Stimulated activated CD4-positive, alpha-beta T cell treated with anti-CD3 and anti-CD28 coated beads, Interleukin-4, amount 100 ng/mL, for 1 hour (primary cell): ENCODE measurements around the gene TM9SF4.
"Not testable (repeated sequence)": the region's sequence is repeated elsewhere in the genome, so short reads cannot be mapped to it uniquely, and the experiment has no call there.

Experiments
- DNase-seq: peaks from one replicate; pipeline ENCODE4 v3.0.0-alpha.2; 2020

Gene TM9SF4

DNA sequence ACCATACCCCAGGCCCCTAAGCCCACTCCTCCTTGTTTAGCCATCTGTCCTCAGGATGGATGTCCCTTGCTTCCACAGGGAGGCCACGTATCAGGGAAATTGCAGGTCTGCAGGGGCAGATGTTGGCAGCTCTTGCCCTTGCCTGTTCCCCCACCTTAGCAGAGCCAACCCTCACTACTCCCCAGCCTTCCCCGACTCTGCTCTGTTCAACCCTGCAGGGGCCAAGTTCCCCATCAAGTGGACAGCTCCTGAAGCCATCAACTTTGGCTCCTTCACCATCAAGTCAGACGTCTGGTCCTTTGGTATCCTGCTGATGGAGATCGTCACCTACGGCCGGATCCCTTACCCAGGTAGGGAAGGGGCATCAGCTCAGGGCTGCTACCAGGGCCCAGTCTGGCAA, 10.7 kb upstream of the TM9SF4 start:
- no peak for DNase-seq

DNA sequence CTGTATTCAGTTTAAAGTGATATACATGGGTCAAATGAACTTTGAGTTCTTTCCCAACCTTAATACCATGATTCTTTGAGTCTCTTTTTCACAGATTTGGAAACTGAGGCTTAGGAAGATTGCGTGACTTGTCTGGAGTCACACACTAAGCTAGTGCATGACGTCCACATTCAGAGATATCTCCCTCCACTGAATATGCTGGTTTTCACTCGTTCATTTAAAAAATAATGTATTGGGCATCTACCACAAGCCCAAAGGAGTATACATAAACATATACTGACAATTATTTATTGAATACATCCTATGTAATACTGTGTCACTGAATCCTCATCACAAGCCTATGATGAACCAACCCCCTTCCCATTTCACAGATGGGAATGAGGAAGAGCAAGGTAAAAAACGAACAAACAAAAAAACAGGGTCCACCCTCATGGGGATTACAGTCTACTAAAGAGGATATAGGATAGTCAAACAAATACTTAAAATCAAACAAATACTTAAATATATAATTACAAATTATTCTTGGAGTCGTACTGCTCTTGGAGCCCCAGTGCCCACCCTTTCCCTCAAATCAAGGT, 611 bp upstream of the TM9SF4 start:
- DNase-seq: no peak

DNA sequence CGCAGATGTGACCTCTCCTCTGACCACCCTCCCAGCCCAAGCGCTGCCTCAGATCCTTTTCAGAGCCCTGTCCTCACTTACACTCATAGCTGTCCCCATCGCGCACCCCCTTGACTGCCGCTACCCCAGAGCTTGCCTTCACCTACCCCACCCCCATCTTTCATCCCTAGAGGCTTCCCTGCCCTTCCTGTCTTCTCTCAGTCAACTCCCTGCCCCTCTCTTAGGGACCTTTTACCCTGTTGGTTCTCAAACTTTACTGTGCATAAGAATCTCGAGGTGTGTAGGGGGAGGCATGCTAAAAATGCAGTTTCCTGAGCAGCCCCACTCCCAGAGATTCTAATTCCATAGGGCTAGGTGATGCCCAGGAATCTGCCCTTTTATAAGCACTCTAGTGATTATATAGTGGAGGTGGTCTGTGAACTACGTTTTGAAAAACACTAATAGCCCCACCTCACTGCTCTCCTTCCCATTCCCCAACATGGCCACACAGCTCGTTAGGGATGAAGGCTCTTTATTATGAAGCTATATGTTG, 725 bp downstream of the TM9SF4 start:
- DNase-seq: no peak

DNA sequence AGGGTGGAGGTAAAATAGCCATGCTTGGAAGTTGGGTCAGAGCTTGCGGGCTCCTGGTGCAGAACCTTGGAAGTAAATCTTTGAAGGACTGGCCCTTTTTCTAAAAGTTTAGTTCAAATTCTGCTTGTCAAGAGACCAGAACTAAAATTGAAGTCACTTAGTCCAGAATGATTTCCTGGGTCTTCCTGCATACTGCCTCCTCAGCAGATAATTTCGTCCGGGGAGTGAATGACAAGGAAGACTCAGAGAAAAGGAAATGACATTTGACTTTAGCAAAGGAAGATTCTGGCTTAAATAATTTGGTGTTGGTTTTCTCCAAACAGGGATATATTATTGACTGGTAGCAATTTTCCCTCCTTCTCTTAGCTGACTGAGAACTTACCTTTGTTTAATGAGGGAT, 1.2 kb downstream of the TM9SF4 start:
- no peak for DNase-seq

DNA sequence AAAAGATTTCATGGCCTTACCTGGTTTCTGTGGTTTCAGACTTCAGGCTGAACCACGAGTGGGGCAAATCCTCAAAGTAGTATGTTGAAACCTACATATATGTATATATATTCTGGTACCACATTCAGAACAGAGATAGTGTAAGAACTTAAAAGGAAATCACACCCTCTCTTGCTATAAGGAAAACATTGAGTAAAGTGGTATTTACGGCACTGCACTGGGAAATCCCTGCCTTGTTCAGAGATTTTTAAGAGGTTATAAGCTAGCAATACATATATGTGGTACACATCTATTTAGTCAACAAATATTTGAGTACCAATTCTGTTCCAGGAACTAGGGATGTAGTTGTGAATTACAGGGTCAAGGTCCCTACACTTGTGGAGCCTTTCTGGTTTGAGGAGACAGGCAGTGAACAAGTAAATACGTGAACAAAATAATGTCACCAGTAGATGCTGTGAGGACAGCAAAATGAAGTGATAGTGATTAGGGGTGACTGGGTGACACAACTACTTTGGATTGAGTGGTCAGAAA, 1.7 kb downstream of the TM9SF4 start:
- no peak for DNase-seq

DNA sequence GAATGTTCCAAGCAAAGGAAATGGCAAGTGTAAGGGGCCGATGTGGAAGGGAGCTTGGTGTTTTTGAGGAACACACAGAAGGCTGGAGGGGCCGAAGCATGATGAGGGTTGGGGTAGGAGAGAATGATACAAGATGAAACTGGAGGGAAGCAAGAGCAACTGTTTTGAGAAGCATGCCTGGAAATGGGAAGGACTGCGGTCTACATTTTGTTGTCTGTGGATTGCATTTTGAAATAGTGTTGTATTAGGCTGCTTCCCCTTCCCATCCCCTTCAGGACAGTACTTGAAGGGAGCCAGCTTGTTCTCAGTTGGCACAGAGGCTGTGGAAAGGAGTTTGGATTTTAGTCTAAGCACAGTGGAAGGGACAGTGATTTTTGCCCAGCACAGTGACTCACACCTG, 2.2 kb downstream of the TM9SF4 start:
- DNase-seq: no peak

DNA sequence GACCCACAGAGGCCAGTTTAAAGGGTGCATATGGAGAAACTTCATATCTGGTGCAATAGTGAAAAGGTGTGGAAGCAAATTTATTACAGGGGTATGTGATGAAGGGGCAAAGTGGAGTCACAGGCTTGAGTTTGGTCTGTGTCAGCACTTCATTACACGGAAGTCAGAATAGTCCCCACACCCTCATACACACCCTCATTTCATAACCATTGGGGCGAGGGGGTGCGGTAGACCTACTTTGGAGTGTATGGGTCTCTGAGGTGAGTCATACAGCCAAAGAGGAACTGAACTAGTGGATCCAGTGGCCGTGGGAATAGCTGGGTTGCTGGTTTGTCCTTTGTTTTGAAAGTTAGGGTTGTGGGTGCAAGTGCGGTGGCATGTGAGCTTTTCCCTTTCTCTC, 3.3 kb downstream of the TM9SF4 start:
- DNase-seq: no peak

DNA sequence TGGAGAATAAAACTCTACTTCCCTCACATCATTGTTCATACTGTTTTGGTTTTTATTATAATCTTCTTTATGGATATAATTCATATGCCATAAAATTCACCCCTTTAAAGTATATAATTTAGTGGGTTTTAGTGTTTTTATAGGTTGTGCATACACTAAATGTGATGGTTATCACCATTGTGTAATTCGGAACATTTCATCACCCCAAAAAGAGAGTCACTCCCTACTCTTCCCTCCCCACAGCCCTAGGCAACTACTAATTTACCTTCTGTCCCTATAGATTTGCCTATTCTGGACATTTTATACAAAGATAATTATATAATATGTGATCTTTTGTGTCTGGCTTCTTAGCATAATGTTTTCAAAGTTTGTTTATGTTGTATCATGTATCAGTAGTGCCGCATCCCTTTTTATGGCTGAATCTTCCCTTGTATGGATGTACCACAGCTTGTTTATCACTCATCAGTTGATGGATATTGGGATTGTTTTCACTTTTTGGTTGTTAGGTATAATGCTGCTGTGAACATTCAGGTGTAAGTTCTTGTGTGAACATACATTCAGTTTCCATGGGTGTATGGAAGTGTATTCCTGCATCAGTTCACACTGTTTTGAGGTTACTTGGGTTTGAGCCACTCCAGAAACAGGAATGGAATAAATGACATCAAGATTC, 4.2 kb downstream of the TM9SF4 start:
- no peak for DNase-seq

DNA sequence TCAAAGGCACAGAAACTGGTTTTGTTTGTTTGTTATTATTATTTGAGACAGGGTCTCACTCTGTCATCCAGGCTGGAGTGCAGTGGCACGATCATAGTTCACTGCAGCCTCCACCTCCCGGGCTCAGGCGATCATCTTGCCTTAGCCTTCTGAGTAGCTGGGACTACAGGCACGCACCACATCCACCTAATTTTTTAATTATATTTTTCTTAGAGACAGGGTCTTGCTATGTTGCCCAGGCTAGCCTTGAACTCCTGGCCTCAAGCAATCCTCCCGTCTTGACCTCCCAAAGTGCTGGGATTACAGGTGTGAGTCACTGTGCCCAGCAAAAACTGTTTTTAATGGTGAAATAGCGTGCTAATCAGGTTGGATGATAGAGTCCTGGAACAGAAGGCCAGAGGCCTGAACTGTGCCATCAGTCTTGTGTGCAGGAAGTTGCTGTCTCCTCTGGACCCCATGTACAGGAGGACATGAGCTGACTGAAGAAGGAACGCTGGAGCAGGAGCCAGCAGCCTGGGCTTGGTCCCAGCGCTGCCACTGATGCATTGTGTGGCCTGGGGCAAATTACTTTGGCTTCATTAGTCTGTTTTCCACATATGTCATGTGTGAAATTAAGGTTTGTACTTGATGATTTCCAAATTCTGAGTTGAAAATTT, 4.9 kb downstream of the TM9SF4 start:
- DNase-seq: no peak

DNA sequence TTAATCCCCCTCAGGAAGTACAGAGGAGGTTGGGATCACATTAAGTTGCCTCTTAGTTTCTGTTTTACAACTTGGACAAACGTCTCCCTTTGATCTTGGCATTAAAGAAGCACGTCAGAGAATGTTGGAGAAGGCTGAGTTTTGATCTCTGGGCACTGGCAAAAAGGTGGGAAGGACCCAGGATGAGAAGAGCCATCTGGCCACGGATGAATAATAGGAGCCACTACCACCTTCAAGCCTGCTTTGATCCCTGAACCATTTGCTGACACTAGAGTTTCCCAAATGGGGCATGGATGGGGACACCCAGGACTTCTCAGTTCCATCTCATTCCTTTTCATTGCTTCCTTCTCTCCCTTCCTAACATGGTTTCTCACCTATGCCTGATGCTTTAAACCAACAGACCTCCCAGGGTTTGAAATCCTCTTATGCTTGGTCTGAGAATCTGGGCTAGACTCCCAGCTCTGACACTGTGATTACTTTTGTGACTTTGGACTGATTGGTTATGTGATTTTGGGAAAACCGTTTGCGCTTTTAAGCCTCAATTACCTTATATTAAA, 5.8 kb downstream of the TM9SF4 start:
- no peak for DNase-seq

DNA sequence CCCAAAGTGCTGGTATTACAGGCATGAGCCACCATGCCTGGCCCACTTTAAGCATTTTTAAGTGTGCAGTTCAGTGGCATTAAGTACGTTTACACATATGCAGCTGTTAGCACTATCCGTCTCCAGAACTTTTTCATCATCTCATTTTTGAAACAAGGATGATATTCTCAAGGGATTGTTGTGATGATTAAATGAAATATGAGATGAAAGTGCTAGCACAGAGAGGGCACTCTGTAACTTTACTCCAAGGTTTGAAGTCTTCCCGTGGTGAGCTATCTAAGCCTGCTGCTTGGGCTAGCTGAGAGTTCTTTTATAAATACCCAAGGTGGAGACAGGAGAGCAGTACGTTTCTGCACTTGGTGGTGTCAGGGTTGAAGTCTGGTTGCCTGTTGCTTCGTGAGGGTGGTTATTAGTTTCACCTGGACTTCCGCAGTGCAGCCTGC, 6.6 kb downstream of the TM9SF4 start:
- DNase-seq: no peak

DNA sequence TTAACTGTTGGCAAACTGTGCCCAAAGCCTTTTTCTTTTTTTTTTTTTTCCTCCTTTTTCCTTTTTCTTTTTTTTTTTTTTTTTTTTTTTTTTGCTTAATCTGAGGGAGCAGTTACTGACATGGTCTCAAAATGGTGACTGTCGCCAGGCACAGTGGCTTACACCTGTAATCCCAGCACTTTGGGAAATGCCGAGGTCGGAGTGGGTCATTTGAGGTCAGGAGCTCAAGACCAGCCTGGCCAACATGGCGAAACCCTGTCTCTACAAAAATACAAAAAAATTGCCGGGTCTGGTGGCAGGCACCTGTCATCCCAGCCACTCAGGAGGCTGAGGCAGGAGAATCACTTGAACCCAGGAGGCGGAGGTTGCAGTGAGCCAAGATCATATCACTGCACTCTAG, 7.3 kb downstream of the TM9SF4 start:
- not testable (repeated sequence) for DNase-seq

DNA sequence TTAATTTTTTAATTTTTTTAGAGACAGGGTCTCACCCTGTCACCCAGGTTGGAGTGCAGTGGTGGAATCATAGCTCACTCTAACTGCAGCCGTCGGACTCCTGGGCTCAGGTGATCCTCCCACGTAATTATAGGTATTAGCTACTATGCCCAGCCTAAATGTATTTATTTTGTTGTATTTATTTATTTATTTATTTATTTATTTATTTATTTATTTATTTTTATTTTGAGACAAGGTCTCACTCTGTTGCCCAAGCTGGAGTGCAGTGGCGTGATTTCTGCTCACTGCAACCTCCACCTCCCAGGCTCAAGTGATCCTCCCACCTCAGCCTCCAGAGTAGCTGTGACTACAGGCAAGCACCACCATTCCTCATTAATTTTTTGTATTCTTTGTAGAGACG, 8.9 kb downstream of the TM9SF4 start:
- not testable (repeated sequence) for DNase-seq

DNA sequence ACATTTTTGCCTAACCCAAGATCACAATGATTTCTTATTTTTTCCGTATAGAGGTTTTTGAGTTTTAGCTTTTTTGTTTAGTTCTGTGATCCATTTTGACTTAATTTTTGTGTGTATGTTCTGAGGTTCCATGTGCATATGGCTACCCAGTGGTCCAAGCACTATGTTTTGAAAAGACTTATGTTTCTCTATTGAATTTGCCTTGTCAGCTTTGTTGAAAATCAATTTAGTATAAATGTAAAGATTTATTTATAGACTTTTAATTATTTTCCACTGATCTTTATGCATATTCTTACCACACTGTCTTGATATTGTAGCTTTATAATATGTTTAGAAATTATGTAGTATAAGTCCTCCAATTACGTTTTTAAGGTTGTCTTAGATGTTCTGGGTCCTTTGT, 10.2 kb downstream of the TM9SF4 start:
- no peak for DNase-seq

DNA sequence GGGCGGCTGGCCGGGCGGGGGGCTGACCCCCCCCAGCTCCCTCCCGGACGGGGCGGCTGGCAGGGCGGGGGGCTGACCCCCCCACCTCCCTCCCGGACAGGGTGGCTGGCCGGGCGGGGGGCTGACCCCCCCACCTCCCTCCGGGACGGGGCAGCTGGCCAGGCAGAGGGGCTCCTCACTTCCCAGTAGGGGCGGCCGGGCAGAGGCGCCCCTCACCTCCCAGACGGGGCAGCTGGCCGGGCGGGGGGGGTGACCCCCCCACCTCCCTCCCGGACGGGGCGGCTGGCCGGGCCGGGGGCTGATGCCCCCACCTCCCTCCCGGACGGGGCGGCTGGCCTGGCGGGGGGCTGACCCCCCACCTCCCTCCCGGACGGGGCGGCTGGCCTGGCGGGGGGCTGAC, 12.4 kb downstream of the TM9SF4 start:
- DNase-seq: not testable (repeated sequence)

DNA sequence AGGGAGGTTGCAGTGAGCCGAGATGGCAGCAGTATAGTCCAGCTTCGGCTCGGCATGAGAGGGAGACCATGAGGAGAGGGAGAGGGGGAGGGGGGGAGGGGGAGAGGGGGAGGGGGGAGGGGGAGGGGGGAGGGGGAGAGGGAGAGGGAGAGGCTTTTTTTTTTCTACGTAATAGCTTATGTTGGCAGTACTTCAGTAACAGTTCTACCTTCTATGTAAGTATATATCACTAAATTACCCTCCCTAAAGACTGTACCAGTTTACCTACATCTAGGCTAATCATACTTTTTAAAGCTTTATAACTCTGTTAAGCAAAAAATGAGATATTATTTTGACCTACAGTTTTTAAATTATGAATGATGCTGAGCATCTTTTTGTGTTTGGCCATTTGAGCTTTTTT, 13.6 kb downstream of the TM9SF4 start:
- no peak for DNase-seq

DNA sequence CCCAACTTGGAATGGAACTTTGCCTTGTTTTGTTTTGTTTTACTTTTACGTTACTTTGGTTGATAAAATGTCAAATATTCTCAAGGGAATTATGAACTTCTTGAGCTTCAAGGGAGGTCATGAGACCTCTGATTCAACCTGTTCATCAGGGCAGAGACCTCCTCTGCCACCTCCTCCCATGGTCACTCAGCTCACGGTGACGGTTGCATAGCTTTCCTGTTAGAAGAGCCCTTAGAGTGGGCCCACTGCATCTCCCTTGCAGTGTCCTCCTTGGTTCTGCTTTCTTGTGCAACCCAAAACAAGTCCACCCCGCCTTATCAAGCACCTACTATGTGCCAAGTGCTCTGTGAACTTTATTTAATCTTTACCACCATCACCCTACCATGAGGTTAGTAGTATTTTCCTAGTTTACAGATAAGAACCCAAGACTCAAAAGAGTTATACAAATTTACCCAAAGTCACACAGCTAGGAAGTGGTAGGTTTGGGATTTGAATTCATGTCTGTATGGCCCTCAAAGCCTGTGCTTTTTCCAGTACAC, 15.5 kb downstream of the TM9SF4 start:
- no peak for DNase-seq

DNA sequence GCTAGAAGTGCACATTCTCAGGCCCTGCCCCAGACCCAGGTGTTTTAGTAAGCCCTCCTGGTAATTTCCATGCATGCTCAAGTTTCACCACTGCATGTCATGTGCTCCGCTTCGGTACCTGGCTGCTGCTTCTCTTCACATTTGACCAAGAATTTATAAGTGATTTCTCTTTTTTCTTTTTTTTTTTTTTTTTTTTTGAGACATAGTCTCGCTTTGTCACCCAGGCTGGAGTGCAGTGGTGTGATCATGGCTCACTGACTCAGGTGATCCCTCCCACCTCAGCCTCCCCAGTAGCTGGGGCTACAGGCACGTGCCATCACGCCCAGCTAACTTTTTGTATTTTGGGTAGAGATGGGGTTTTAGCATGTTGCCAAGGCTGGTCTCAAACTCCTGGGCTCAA, 16.0 kb downstream of the TM9SF4 start:
- no peak for DNase-seq

DNA sequence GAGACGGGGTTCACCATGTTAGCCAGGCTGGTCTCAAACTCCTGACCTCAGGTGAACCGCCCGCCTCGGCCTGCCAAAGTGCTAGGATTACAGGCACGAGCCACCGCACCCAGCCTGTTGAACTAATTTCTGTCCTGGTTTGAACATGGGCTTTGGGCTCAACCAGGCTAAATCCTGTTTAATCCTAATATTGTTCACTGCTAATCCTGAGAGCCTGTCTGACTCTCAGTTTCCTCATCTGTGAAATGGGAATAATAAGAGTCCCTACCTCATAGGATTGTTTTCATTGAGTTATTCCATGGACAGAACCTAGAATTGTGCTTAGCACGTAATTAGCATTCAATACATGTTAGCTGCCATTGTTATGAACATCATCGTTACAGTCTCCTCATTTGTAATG, 17.4 kb downstream of the TM9SF4 start:
- no peak for DNase-seq

DNA sequence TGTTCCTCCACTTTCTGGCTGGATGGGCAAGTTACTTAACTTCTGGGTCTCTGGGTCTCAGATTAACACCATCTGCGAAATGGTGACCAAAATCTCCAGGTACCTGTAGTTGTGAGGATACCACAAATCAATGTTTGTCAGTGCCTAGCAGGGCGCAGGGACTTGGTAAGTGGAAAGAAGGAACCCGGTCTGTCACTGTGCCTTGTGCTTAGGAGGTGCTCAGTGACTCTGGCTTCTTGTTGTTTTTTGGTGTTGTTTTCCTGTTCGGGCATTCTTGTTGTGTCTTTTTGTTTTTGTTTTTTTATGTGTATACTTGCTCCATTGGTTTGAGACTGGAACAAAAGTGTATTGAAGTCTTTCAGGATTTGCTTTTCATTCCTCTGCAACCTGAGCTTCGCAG, 17.8 kb downstream of the TM9SF4 start:
- DNase-seq: no peak

DNA sequence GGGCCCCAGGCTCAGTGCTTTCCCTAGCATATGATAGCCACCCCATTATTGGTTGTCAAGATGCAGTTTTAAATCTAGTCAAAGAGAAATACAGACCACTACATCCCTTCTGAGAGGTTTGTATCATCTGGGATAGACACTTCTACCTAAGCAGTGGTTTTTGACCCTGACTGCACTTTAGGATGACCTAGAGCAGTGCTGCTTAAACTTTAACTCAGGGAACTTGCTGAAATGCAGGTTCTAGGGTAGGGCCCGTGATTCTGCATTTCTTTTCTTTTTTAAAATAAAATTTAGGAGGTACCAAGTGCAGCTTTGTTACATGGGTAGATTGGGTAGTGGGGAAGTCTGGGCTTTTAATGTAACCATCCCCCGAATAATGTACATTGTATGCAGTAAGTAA, 18.7 kb downstream of the TM9SF4 start:
- DNase-seq: no peak

DNA sequence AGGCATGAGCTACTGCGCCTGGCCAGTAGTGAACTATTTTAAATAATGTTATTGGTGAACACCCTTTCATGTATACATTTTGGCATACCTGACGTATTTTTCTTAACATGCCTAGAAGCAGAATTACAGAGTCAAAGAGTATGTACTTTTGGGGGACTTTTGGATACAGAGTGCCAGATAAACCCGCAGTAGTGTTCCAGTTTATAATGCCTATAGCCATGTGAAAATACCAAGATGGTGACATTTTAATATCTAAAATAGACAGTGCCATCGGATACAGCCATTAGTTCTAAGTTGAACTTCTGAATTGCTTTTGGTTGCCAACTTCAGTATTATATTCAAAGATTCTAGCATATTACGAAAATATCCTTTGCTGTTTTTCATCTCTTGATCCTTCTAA, 20.3 kb downstream of the TM9SF4 start:
- DNase-seq: no peak

DNA sequence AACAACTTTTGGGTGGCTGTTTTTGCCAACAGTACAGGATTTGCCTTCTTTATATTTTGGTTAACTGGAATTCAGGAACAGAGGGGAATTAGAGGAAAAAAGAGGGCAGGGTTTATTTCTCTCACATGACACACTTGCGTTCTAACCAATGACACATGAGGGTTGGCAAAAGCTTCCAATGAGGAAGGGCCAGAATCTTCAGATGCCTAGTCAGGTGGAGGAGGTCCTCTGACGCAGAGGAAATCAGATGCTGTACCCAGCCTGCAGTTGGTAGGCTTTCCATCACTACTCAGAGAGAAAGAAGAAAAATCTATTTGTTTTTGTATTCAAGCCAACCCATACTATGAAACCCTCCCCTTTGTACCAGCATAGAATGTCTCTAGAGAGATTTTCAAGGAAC, 20.8 kb downstream of the TM9SF4 start:
- no peak for DNase-seq

DNA sequence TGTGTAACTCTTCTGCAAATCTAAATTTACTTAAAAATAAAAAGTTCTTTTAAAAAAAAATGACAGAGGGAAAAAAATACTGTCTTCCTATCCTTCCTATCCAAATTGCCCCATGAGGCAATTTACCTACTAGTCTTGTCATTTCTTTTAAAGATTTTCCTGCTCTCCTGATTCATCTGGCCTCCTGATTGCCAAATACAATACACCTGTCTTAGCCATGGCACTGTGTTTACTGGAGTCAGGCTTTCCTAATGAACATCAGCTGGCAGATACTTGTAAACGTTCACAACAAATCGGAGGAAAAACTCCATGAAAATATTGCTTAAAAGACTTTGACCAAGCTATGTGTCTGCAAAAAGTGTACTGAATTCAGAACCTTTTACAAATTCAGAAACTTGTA, 21.5 kb downstream of the TM9SF4 start:
- DNase-seq: no peak
